ELR (cell line): ENCODE measurements around the gene SEPTIN7.
A peak's percentile ranks its signal among the peaks of the same experiment; 100 is the strongest.

Source experiments
- DNase-seq: peaks from one replicate; pipeline ENCODE4 v3.0.0-alpha.2; 2015; ENCODE audit warnings: low read depth

SEPTIN7 gene

GRCh38 chr7:35831208-35831607, 30.4 kb downstream of the SEPTIN7 start:
- DNase-seq = peak; percentile 7

- DNase-seq = peak; percentile 91
Measured at GRCh38 chr7:35839860-35840854, 39.3 kb downstream of the SEPTIN7 start.

GRCh38 chr7:35846816-35847412, 46.1 kb downstream of the SEPTIN7 start:
- no peak for DNase-seq

- DNase-seq = no peak
Measured at GRCh38 chr7:35848725-35849124, 47.9 kb downstream of the SEPTIN7 start.

GRCh38 chr7:35849158-35849831, 48.4 kb downstream of the SEPTIN7 start:
- DNase-seq = no peak

- DNase-seq = no peak
Measured at GRCh38 chr7:35849954-35850353, 49.1 kb downstream of the SEPTIN7 start.
